Peyer's patch (tissue), 4 donors: ENCODE data around the gene ESYT3.

Experiments
- CTCF ChIP-seq, 6 experiments: fragments of 450-650 bp in 4 of 6; fragments of 200-600 bp in 2 of 6; sonication (generic) in 1 of 6; IDR thresholded peaks; one replicate each; pipeline ENCODE4 v1.5.1; 2017 to 2019; ENCODE audit warnings: antibody characterized with exemption in 6 of 6, mild to moderate bottlenecking in 3 of 6, moderate library complexity in 1 of 6
- POLR2A ChIP-seq, 2 donors: fragments of 450-650 bp; IDR thresholded peaks; one replicate each; pipeline ENCODE4 v1.5.1; 2017; ENCODE audit warnings: antibody characterized with exemption in 2 of 2, mild to moderate bottlenecking in 2 of 2, moderate library complexity in 2 of 2

DNA sequence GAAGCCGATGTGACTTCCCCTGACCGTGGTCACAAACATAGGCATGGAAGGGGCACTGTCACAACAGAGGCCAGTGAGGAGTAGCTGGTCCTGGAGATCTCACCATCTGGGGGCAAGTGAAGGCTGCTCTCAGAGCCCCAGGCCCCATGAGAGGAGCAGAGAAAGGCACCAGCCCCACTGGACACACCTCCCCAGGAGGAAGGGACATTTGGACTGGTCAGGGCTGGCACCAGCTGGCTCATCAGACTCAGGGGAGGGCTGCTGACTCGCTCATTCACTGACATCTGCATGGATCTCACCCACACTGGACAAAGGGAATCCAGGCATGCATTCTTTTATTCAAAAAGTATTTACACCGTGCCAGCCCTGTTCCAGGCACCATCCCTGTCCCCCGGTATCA, 26.8 kb downstream of the ESYT3 start:
- TF ChIP-seq CTCF (IDR thresholded peaks at IDR 0.05) (no peak), POLR2A (IDR thresholded peaks at IDR 0.05) (no peak)
